ENCODE measurements around the gene ID4. TPM values are rescaled to one million over a fixed set of nuclear protein-coding genes. Genes with fewer than 3 reads are reported as not detected.

ID4 gene
- total and polyA plus RNA-seq, 2 of the 8 experiments (the other 6 are each of a cell fraction or from before 2014, with no cell fraction given) = 2.0 to 8.3 TPM

DNA sequence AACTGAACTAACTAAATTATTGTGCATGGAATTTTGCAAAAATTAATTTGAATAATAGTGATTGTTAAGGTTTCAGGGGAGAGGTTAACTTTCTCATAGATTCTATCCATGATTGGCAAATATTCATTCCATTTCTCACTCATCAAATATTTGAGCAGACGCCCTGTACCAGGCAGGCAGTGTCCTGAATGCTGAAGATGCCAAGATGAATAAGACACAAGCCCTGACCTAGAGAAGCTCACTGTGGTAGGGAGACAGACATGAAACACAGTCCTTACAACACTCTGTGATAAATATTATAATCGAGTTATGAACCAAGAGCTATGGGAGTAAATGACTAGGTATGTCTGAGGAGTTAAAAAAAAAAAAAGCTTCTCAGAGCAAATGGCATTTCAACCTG, 18.4 kb upstream of the ID4 start:
- Histone ChIP-seq H2BK5ac (ENCODE audit: low read depth, low read length) (no peak overlapping the region), H3K9me3 (ENCODE audit: insufficient read depth in 2 of 2, low read depth in 1 of 2, low read length in 1 of 2) (no peaks in the 10 kb centered on the region), H3K4me2 (ENCODE audit: insufficient read depth in 1 of 2, low read depth in 2 of 2, low read length in 2 of 2) (no peak overlapping the region), H4K91ac (replicated peaks; ENCODE audit: insufficient read length, low read length) (no peak overlapping the region), H3K23ac (ENCODE audit: insufficient read length) (no peak overlapping the region), H3K36me3 (ENCODE audit: control insufficient read depth in 2 of 4, insufficient read depth in 4 of 4, low read length in 3 of 4) (no peaks in the 10 kb centered on the region), H4K8ac (ENCODE audit: extremely low read depth, insufficient read depth, low read length) (no peak overlapping the region), H3K4ac (replicated peaks; ENCODE audit: insufficient read length, low read depth, low read length) (no peak overlapping the region), H3K4me3 (ENCODE audit: extremely low read depth in 1 of 4, insufficient read depth in 2 of 4, low read depth in 3 of 4, low read length in 4 of 4) (no peak overlapping the region), H3K27me3 (replicated peaks in 1 of 4; ENCODE audit: control insufficient read depth in 3 of 4, extremely low read depth in 1 of 4, insufficient read depth in 3 of 4, low read length in 3 of 4) (no peaks in the 10 kb centered on the region), H3K9ac (replicated peaks in 1 of 4; ENCODE audit: extremely low read depth in 1 of 4, low read depth in 3 of 4, low read length in 3 of 4) (no peak overlapping the region), H3K27ac (ENCODE audit: low read depth, low read length) (no peak overlapping the region), H2AFZ (ENCODE audit: low read length) (no peak overlapping the region), H3K18ac (ENCODE audit: extremely low read depth, low read length) (no peak overlapping the region), H2BK120ac (replicated peaks; ENCODE audit: low read depth, low read length) (no peak overlapping the region), H4K20me1 (replicated peaks in 1 of 2; ENCODE audit: control insufficient read depth in 1 of 2, insufficient read depth in 2 of 2, low read length in 2 of 2) (no peaks in the 10 kb centered on the region), H3K79me1 (ENCODE audit: low read depth, low read length) (no peaks in the 10 kb centered on the region), H3K56ac (replicated peaks; ENCODE audit: insufficient read length, low read depth, low read length) (no peak overlapping the region), H2BK15ac (ENCODE audit: low read length) (no peak overlapping the region), H2BK20ac (ENCODE audit: low read length) (no peak overlapping the region), H4K5ac (ENCODE audit: insufficient read length, low read depth, low read length) (no peak overlapping the region), H3K79me2 (ENCODE audit: control insufficient read depth in 1 of 2, insufficient read depth in 2 of 2, low read length in 2 of 2) (no peaks in the 10 kb centered on the region), H3K14ac (ENCODE audit: insufficient read length) (no peak overlapping the region), H3K4me1 (replicated peaks in 1 of 4; ENCODE audit: control insufficient read depth in 3 of 4, insufficient read depth in 4 of 4, low read length in 3 of 4) (no peaks in the 10 kb centered on the region), H2BK12ac (ENCODE audit: low read depth, low read length) (no peak overlapping the region), H3K23me2 (ENCODE audit: low read depth, low read length) (no peaks in the 10 kb centered on the region), H2AK5ac (ENCODE audit: low read depth, low read length) (no peak overlapping the region)
- TF ChIP-seq EZH2 (IDR thresholded peaks at IDR 0.05; ENCODE audit: low read depth, low read length, severe bottlenecking) (no peak), CEBPB (IDR thresholded peaks at IDR 0.05; ENCODE audit: low read depth, low read length) (no peak), SP2 (IDR thresholded peaks at IDR 0.05; ENCODE audit: low read length) (no peak), FOSL1 (IDR thresholded peaks at IDR 0.05; ENCODE audit: insufficient read depth, low read depth, low read length) (no peak), GTF2F1 (IDR thresholded peaks at IDR 0.05; ENCODE audit: borderline replicate concordance, low read depth, low read length) (no peak), EP300 (IDR thresholded peaks at IDR 0.05; ENCODE audit: borderline replicate concordance in 1 of 2, low read depth in 2 of 2, low read length in 2 of 2) (no peak), POLR2AphosphoS5 (IDR thresholded peaks at IDR 0.05; ENCODE audit: low read depth, low read length) (no peak), SP1 (IDR thresholded peaks at IDR 0.05; ENCODE audit: low read depth, low read length) (no peak), JUND (IDR thresholded peaks at IDR 0.05; ENCODE audit: low read length) (no peak), CTBP2 (IDR thresholded peaks at IDR 0.05; ENCODE audit: borderline replicate concordance, insufficient read depth, insufficient read length, low read length) (no peak), CHD1 (IDR thresholded peaks at IDR 0.05; ENCODE audit: low read depth, low read length) (no peak), RAD21 (IDR thresholded peaks at IDR 0.05 in 1 of 2, conservative IDR thresholded peaks at IDR 0.05 in 1 of 2; ENCODE audit: low read depth in 2 of 2, low read length in 2 of 2) (no peak)
- FAIRE-seq (no peak), DNase-seq (ENCODE audit: low read depth in 1 of 2, low spot score in 2 of 2) (no peak)
- WGBS, 2 experiments (ENCODE audit: extremely low coverage in 1 of 2, insufficient coverage in 1 of 2, insufficient read length in 1 of 2, insufficient replicate concordance in 2 of 2, low coverage in 1 of 2, low lambda C conversion rate in 2 of 2, missing lambda C conversion rate in 1 of 2) = 71% methylated on average over 2 of the region's 2 CpGs; no CpG with 5 or more reads in 1 of the 2 experiments
- CTCF ChIA-PET (ENCODE audit: partially characterized antibody) = interaction anchor here (0.5 to 0.6 kb wide), 2 partner anchors 444 to 1311 kb away, joined by 3 to 6 read pairs; no protein-coding TSS in a partner anchor
- POLR2A ChIA-PET (ENCODE audit: partially characterized antibody) = interaction anchor here (1.5 to 4.4 kb wide), 2 partner anchors 18 to 20 kb away, joined by 3 to 13 read pairs; partner anchors contain the start of gene ID4

Measured in H1 (cell line).